ENCODE data around the gene ATG16L1. TPM values are rescaled to one million over a fixed set of nuclear protein-coding genes. Genes with fewer than 3 reads are reported as not detected.

Gene ATG16L1
- total RNA-seq, 6 experiments from 2014 or later, result 14.7 to 20.2 (median 17.9) TPM

DNA sequence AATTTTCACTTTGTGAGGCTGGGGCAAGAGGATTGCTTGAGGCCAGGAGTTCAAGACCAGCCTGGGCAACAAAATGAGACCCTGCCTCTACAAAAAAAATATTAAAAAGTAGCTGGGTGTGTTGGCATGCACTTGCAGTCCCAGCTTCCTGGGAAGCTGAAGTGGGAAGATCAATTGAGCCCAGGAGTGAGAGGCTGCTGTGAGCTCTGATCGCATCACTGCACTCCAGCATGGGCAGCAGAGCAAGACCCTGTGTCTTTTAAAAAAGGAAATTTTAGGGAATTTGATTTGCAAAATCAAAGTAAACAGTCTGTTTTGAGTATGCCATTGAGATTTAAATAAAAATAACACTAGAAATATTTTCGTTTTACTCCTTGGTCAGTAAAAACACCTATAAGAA lies 27.4 kb downstream of the ATG16L1 start:
- ATAC-seq (no peak), DNase-seq (no peak)
- TF ChIP-seq POLR2A (IDR thresholded peaks at IDR 0.05), result no peak
- TF ChIP-seq, protein P1, sequence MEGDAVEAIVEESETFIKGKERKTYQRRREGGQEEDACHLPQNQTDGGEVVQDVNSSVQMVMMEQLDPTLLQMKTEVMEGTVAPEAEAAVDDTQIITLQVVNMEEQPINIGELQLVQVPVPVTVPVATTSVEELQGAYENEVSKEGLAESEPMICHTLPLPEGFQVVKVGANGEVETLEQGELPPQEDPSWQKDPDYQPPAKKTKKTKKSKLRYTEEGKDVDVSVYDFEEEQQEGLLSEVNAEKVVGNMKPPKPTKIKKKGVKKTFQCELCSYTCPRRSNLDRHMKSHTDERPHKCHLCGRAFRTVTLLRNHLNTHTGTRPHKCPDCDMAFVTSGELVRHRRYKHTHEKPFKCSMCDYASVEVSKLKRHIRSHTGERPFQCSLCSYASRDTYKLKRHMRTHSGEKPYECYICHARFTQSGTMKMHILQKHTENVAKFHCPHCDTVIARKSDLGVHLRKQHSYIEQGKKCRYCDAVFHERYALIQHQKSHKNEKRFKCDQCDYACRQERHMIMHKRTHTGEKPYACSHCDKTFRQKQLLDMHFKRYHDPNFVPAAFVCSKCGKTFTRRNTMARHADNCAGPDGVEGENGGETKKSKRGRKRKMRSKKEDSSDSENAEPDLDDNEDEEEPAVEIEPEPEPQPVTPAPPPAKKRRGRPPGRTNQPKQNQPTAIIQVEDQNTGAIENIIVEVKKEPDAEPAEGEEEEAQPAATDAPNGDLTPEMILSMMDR (IDR thresholded peaks at IDR 0.05), result no peak
- Histone ChIP-seq H3K36me3 (peaks cover under 1 to 93% (median 44%) of the 10 kb centered on the region in 4 donors), H3K27ac (no peak overlapping the region), H3K27me3 (no peaks in the 10 kb centered on the region), H3K4me1 (no peaks in the 10 kb centered on the region), H3K9me3 (no peaks in the 10 kb centered on the region), H3K4me3 (no peak overlapping the region)
- intact Hi-C loops (cut with DNase I), result no loop called here
- WGBS (ENCODE audit: insufficient coverage, low coverage, low lambda C conversion rate, missing lambda C conversion rate), result 82% methylated on average over 2 of the region's 2 CpGs

DNA sequence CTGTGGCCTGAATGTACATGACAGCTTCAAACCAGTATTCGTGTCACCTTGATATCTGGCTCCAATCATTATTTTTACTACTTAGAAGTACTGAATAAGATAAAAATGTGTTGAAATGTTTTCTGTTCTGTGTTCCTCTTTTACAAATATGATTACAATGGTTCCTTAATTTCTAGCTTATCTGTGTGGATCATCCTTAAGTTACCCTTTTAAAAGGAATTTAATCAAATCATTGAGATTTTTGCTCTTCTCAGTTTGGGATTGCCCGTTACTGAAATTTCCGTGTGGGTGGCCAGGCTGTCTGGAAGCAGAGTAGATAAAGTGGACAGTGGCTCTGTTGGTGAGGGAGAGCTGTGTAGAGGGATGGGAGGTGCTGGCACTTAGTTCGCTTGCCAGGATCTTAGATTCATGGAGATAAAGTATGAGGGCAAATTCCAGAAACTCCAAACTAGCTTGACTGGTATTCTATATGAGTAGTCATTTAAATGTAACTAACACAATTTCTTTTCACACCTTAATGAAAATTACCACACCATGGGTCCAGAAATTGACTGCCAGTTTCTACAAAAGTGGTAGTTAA lies 28.7 kb downstream of the ATG16L1 start:
- 85% methylated on average over 4 of the region's 4 CpGs for WGBS (ENCODE audit: insufficient coverage, low coverage, low lambda C conversion rate, missing lambda C conversion rate)
- H3K27me3 ChIP-seq, result no peaks in the 10 kb centered on the region
- no peak for DNase-seq
- no peak overlapping the region for H3K27ac ChIP-seq
- intact Hi-C loops (cut with DNase I), result no loop called here
- H3K9me3 ChIP-seq, result no peaks in the 10 kb centered on the region
- peaks cover 0 to 93% (median 39%) of the 10 kb centered on the region in 4 donors for H3K36me3 ChIP-seq
- TF ChIP-seq POLR2A (IDR thresholded peaks at IDR 0.05), result no peak
- TF ChIP-seq, protein P1 (IDR thresholded peaks at IDR 0.05), result no peak
- ATAC-seq, result no peak
- H3K4me1 ChIP-seq, result no peaks in the 10 kb centered on the region
- H3K4me3 ChIP-seq, result no peak overlapping the region

DNA sequence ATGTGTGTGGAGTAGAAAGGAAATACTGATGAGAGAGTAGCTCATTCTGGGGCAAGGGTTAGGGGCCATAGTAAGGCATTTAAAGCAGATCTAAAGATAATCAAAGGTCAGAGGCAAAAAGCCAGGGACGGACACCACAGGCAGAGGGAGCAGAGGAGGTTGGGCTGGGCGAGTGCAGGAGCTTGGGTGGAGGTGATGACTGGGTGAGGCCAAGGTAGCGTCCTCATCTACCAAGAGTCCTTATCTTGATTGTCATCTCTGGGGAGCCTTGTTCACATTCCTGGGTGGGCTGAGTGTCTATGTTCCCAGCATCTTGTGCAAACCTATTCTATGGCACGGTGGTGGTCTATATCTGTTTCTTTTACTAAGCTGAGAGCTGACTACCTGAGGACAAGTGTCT lies 30.1 kb downstream of the ATG16L1 start:
- no peak for ATAC-seq
- no peak for DNase-seq
- TF ChIP-seq POLR2A (IDR thresholded peaks at IDR 0.05), result no peak
- TF ChIP-seq, protein P1 (IDR thresholded peaks at IDR 0.05), result no peak

DNA sequence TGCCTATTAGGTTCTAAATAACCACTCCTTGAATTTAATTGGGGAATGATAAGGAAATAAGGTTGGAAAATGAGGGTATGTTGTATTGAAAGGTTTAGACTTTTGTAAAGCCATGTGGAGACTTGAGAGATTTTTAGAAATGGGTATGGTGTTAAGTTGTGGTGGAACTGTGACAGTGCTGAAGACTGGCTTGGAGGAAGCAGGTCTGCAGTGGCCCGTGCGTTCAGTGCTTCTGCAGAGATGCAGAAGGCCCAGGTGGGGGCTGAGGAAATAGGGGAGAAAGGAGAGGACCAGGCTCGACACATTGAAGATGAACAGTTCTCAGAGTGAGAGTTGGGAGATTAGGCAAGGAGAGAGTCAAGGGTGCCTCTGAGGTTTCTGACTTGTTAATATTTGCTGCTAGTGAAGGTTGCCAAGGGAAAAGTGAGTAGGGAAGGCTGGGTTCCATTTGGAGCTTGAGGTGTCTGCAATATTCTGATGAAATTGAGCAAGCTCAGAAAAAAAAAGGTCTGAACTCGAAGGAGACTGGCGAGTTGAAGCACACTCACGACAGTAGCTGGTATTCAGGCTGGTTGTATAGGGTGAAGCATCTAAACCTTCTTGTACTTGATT lies 30.6 kb downstream of the ATG16L1 start:
- peaks cover 0 to 91% (median 41%) of the 10 kb centered on the region in 4 donors for H3K36me3 ChIP-seq
- no peak overlapping the region for H3K27ac ChIP-seq
- no peaks in the 10 kb centered on the region for H3K27me3 ChIP-seq
- no peaks in the 10 kb centered on the region for H3K9me3 ChIP-seq
- DNase-seq (no peak), ATAC-seq (no peak)
- TF ChIP-seq POLR2A (IDR thresholded peaks at IDR 0.05), result no peak
- TF ChIP-seq, protein P1 (IDR thresholded peaks at IDR 0.05), result no peak
- 86% methylated on average over 4 of the region's 6 CpGs for WGBS (ENCODE audit: insufficient coverage, low coverage, low lambda C conversion rate, missing lambda C conversion rate)
- H3K4me1 ChIP-seq, result no peaks in the 10 kb centered on the region
- intact Hi-C loops (cut with DNase I), result no loop called here
- H3K4me3 ChIP-seq, result no peak overlapping the region

More for the DNA sequence above, 30.1 kb downstream of the ATG16L1 start:
- Histone ChIP-seq H3K9me3 (no peaks in the 10 kb centered on the region), H3K36me3 (peaks cover 0 to 92% (median 38%) of the 10 kb centered on the region in 4 donors), H3K4me3 (no peak overlapping the region), H3K27me3 (no peaks in the 10 kb centered on the region), H3K4me1 (no peaks in the 10 kb centered on the region), H3K27ac (no peak overlapping the region)
- intact Hi-C loops (cut with DNase I), result no loop called here
- 93% methylated on average over 2 of the region's 4 CpGs for WGBS (ENCODE audit: insufficient coverage, low coverage, low lambda C conversion rate, missing lambda C conversion rate)

Data from right lobe of liver (tissue), 6 donors.